ENCODE results near the gene CHD9. TPM values are rescaled to one million over a fixed set of nuclear protein-coding genes. Genes with fewer than 3 reads are reported as not detected.
A peak's percentile ranks its signal among the peaks of the same experiment; 100 is the strongest.

The CHD9 gene
- total RNA-seq, 3 donors from 2014 or later (not counting 1 experiment from before 2014, with no cell fraction given) = 81.4 to 85.2 (median 81.9) TPM

- Histone ChIP-seq H3K4me3 (ENCODE audit: low read length) (peak overlapping the region; percentile 60), H3K9me3 (ENCODE audit: control insufficient read depth, insufficient read depth, low read length) (no peaks in the 10 kb centered on the region), H3K4me1 (ENCODE audit: control insufficient read depth, insufficient read depth, low read length) (peaks cover 12% of the 10 kb centered on the region), H3K36me3 (ENCODE audit: control insufficient read depth, insufficient read depth, low read length) (no peaks in the 10 kb centered on the region), H3K27ac (ENCODE audit: low read length) (peak overlapping the region; percentile 54), H3K27me3 (ENCODE audit: control insufficient read depth, insufficient read depth, low read length) (no peaks in the 10 kb centered on the region)
- H3K4me1 Mint-ChIP-seq = peaks cover 9 to 20% of the 10 kb centered on the region in 2 donors
- peak; percentile 52 to 72 for DNase-seq
- no peaks in the 10 kb centered on the region for H3K36me3 Mint-ChIP-seq
- peak overlapping the region; percentile 94 for H3K4me3 Mint-ChIP-seq
- H3K27ac Mint-ChIP-seq = peak overlapping the region; percentile 80 to 94
- 0% methylated on average over 77 of the region's 77 CpGs for WGBS (ENCODE audit: insufficient coverage)
- intact Hi-C loops (cut with micrococcal nuclease) = loop anchor here (2.0 to 10.0 kb wide), 5 partner anchors 29 to 373 kb away; partner anchors contain the start of genes AKTIP and CHD9
- ATAC-seq = peak in 2 of 3 donors; percentile 9 to 12
- no peaks in the 10 kb centered on the region for H3K9me3 Mint-ChIP-seq
- TF ChIP-seq CTCF (IDR thresholded peaks at IDR 0.05) = no peak
- H3K27me3 Mint-ChIP-seq (ENCODE audit: low read depth in 2 of 2) = no peaks in the 10 kb centered on the region
Observed at GRCh38 chr16:53131363-53132071, 76.7 kb downstream of the CHD9 start.

- peak overlapping the region; percentile 94 for H3K4me3 Mint-ChIP-seq
- no peaks in the 10 kb centered on the region for H3K27me3 Mint-ChIP-seq (ENCODE audit: low read depth in 2 of 2)
- no peaks in the 10 kb centered on the region for H3K36me3 Mint-ChIP-seq
- no peak overlapping the region for H3K27ac ChIP-seq (ENCODE audit: low read length)
- intact Hi-C loops (cut with micrococcal nuclease) = loop anchor here (5.0 to 10.0 kb wide), 3 partner anchors 35 to 372 kb away; partner anchors contain the start of gene AKTIP
- peak overlapping the region; percentile 80 to 94 for H3K27ac Mint-ChIP-seq
- 96% methylated on average over 3 of the region's 6 CpGs for WGBS (ENCODE audit: insufficient coverage)
- ATAC-seq = no peak
- H3K4me3 ChIP-seq (ENCODE audit: low read length) = no peak overlapping the region
- H3K9me3 Mint-ChIP-seq = no peaks in the 10 kb centered on the region
- H3K9me3 ChIP-seq (ENCODE audit: control insufficient read depth, insufficient read depth, low read length) = no peaks in the 10 kb centered on the region
- no peak for DNase-seq
- H3K27me3 ChIP-seq (ENCODE audit: control insufficient read depth, insufficient read depth, low read length) = no peaks in the 10 kb centered on the region
- peaks cover 9 to 20% of the 10 kb centered on the region in 2 donors for H3K4me1 Mint-ChIP-seq
- peaks cover 12% of the 10 kb centered on the region for H3K4me1 ChIP-seq (ENCODE audit: control insufficient read depth, insufficient read depth, low read length)
- TF ChIP-seq CTCF (IDR thresholded peaks at IDR 0.05) = no peak
- no peaks in the 10 kb centered on the region for H3K36me3 ChIP-seq (ENCODE audit: control insufficient read depth, insufficient read depth, low read length)
Observed at GRCh38 chr16:53132406-53132805, 77.6 kb downstream of the CHD9 start.

GRCh38 chr16:53135329-53135728, 80.5 kb downstream of the CHD9 start:
- no peaks in the 10 kb centered on the region for H3K36me3 Mint-ChIP-seq
- Histone ChIP-seq H3K27ac (ENCODE audit: low read length) (no peak overlapping the region), H3K27me3 (ENCODE audit: control insufficient read depth, insufficient read depth, low read length) (no peaks in the 10 kb centered on the region)

More at GRCh38 chr16:53135329-53135728, 80.5 kb downstream of the CHD9 start:
- Mint-ChIP-seq H3K4me3 (no peak overlapping the region), H3K27ac (peak overlapping the region in 1 of 2 donors; percentile 8), H3K27me3 (ENCODE audit: low read depth in 2 of 2) (no peaks in the 10 kb centered on the region), H3K4me1 (peaks cover 0 to 21% of the 10 kb centered on the region in 2 donors), H3K9me3 (no peaks in the 10 kb centered on the region)
- H3K36me3 ChIP-seq (ENCODE audit: control insufficient read depth, insufficient read depth, low read length) = no peaks in the 10 kb centered on the region
- TF ChIP-seq CTCF (IDR thresholded peaks at IDR 0.05) = no peak
- H3K4me3 ChIP-seq (ENCODE audit: low read length) = no peak overlapping the region
- peaks cover 4% of the 10 kb centered on the region for H3K4me1 ChIP-seq (ENCODE audit: control insufficient read depth, insufficient read depth, low read length)
- no peak for ATAC-seq
- DNase-seq = no peak
- H3K9me3 ChIP-seq (ENCODE audit: control insufficient read depth, insufficient read depth, low read length) = no peaks in the 10 kb centered on the region
- 100% methylated on average over 1 of the region's 2 CpGs for WGBS (ENCODE audit: insufficient coverage)
- intact Hi-C loops (cut with micrococcal nuclease) = loop anchor here (10.0 kb wide), 1 partner anchor 369 kb away; the partner anchor contains the start of gene AKTIP
